HCT116 (cell line): ENCODE data around the gene EFCAB12.

ENCODE experiments used
- EZH2 ChIP-seq: fragments of 200-600 bp; sonication (generic); IDR thresholded peaks from 2 replicates; pipeline ENCODE4 v1.6.1; 2017; ENCODE audit warnings: antibody characterized with exemption, mixed run types
- JUND ChIP-seq: IDR thresholded peaks from 2 replicates; pipeline ENCODE4 v1.6.1; 2012
- POLR2A ChIP-seq: IDR thresholded peaks from 2 replicates; pipeline ENCODE4 v1.7.0; 2011; ENCODE audit warnings: borderline replicate concordance; ENCODE audit not compliant: insufficient read depth, insufficient read length; ENCODE audit errors: extremely low read depth
- REST ChIP-seq: IDR thresholded peaks from 2 replicates; pipeline ENCODE4 v1.6.1; 2012; ENCODE audit warnings: low read depth
- YY1 ChIP-seq: IDR thresholded peaks from 2 replicates; pipeline ENCODE4 v1.6.1; 2011; ENCODE audit warnings: low read length, low read depth, moderate library complexity, mild to moderate bottlenecking; ENCODE audit not compliant: insufficient replicate concordance; ENCODE audit errors: extremely low read depth
- TF ChIP-seq, protein P1 (sequence below), 3 experiments: fragments of 200-600 bp in 1 of 3; sonication (generic) in 1 of 3; IDR thresholded peaks in 2 of 3; conservative IDR thresholded peaks in 1 of 3; 2 replicates each; pipeline ENCODE4 v1.5.1; 2012 to 2017; ENCODE audit warnings: low read depth in 2 of 3, low read length in 2 of 3, antibody characterized with exemption in 1 of 3, borderline replicate concordance in 1 of 3, control low read depth in 1 of 3, mild to moderate bottlenecking in 1 of 3, mixed read lengths in 1 of 3, mixed run types in 1 of 3, moderate library complexity in 1 of 3; ENCODE audit not compliant: insufficient read depth in 1 of 3
- TF ChIP-seq, protein P2 (sequence below): IDR thresholded peaks from 2 replicates; pipeline ENCODE4 v1.6.1; 2011; ENCODE audit warnings: mild to moderate bottlenecking, low read length, moderate library complexity; ENCODE audit not compliant: insufficient replicate concordance; ENCODE audit errors: extremely low read depth

DNA sequence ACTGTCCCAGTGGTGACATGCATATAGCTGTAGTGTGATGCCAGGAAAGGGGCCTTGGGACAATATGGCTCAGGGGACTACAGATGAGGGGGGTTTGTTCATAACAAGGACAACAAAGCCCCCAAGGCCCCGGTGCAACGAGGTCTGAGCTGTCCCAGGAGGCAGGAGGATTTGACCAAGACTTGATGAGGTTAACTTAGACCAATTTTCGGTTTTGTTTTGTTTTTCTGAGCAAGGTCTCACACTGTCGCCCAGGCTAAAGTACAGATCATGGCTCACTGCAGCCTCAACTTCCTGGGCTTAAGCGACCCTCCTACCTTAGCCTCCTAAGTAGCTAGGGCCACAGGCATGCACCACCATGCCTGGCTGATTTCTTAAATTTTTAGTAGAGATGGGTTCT is 23.8 kb downstream of the EFCAB12 start:
- TF ChIP-seq POLR2A (no peak), REST (no peak), YY1 (no peak), JUND (no peak), EZH2 (no peak)
- TF ChIP-seq, protein P1, sequence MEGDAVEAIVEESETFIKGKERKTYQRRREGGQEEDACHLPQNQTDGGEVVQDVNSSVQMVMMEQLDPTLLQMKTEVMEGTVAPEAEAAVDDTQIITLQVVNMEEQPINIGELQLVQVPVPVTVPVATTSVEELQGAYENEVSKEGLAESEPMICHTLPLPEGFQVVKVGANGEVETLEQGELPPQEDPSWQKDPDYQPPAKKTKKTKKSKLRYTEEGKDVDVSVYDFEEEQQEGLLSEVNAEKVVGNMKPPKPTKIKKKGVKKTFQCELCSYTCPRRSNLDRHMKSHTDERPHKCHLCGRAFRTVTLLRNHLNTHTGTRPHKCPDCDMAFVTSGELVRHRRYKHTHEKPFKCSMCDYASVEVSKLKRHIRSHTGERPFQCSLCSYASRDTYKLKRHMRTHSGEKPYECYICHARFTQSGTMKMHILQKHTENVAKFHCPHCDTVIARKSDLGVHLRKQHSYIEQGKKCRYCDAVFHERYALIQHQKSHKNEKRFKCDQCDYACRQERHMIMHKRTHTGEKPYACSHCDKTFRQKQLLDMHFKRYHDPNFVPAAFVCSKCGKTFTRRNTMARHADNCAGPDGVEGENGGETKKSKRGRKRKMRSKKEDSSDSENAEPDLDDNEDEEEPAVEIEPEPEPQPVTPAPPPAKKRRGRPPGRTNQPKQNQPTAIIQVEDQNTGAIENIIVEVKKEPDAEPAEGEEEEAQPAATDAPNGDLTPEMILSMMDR (IDR thresholded peaks at IDR 0.05 in 2 of 3, conservative IDR thresholded peaks at IDR 0.05 in 1 of 3; ENCODE audit: borderline replicate concordance in 1 of 3, insufficient read depth in 1 of 3, low read depth in 2 of 3, low read length in 2 of 3) = no peak
- TF ChIP-seq, protein P2, sequence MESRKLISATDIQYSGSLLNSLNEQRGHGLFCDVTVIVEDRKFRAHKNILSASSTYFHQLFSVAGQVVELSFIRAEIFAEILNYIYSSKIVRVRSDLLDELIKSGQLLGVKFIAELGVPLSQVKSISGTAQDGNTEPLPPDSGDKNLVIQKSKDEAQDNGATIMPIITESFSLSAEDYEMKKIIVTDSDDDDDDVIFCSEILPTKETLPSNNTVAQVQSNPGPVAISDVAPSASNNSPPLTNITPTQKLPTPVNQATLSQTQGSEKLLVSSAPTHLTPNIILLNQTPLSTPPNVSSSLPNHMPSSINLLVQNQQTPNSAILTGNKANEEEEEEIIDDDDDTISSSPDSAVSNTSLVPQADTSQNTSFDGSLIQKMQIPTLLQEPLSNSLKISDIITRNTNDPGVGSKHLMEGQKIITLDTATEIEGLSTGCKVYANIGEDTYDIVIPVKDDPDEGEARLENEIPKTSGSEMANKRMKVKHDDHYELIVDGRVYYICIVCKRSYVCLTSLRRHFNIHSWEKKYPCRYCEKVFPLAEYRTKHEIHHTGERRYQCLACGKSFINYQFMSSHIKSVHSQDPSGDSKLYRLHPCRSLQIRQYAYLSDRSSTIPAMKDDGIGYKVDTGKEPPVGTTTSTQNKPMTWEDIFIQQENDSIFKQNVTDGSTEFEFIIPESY = no peak
